Measurements from ENCODE around the gene SIGMAR1. TPM values are rescaled to one million over a fixed set of nuclear protein-coding genes. Genes with fewer than 3 reads are reported as not detected.

SIGMAR1 gene
- total and polyA plus RNA-seq, 2 of the 4 experiments (the other 2 are of a cell fraction), result 44.6 to 88.9 TPM

GRCh38 chr9:34624475-34625185 lies 13.0 kb downstream of the SIGMAR1 start:
- no peak overlapping the region for H3K23ac ChIP-seq (ENCODE audit: low read depth, low read length)
- H3K79me1 ChIP-seq (ENCODE audit: low read depth in 1 of 2, low read length in 2 of 2), result peaks cover 4 to 6% of the 10 kb centered on the region in 2 experiments; a peak in 3 of 4 replicates
- H2BK5ac ChIP-seq (ENCODE audit: low read depth, low read length, poor library complexity, severe bottlenecking), result no peak overlapping the region
- H4K20me1 ChIP-seq (ENCODE audit: insufficient read depth, low read length), result no peaks in the 10 kb centered on the region; the same call in 1 of the 2 replicates
- H2AK9ac ChIP-seq (replicated peaks; ENCODE audit: low read depth, low read length, poor library complexity), result no peak overlapping the region
- H3K27me3 ChIP-seq (ENCODE audit: control insufficient read depth, insufficient read depth, low read length), result peaks cover 68% of the 10 kb centered on the region
- ChIA-PET POLR2A (ENCODE audit: unreplicated experiment) (no interaction called here), CTCF (no interaction called here)
- no peak overlapping the region for H3K4ac ChIP-seq (ENCODE audit: low read depth, low read length)
- no peak overlapping the region for H4K8ac ChIP-seq (ENCODE audit: low read depth in 2 of 2, low read length in 2 of 2)
- no peak overlapping the region for H2BK15ac ChIP-seq (ENCODE audit: low read depth, low read length)
- H3K18ac ChIP-seq (ENCODE audit: low read depth, low read length), result no peak overlapping the region
- H2BK120ac ChIP-seq (ENCODE audit: low read depth, low read length), result no peak overlapping the region
- H3K14ac ChIP-seq (replicated peaks; ENCODE audit: low read depth, low read length), result no peak overlapping the region
- no peak overlapping the region for H3K56ac ChIP-seq (ENCODE audit: extremely low read depth, insufficient read depth, low read length)
- no peak overlapping the region for H4K91ac ChIP-seq (ENCODE audit: insufficient read depth, low read depth, low read length)
- no peak overlapping the region for H2AK5ac ChIP-seq (ENCODE audit: low read depth, low read length)
- no peak for TF ChIP-seq NFE2L2 (IDR thresholded peaks at IDR 0.05; ENCODE audit: low read depth, low read length)
- no peak for TF ChIP-seq SMC3 (IDR thresholded peaks at IDR 0.05; ENCODE audit: low read depth, low read length)
- TF ChIP-seq POLR2A (IDR thresholded peaks at IDR 0.05; ENCODE audit: low read depth, low read length), result no peak
- no peak for TF ChIP-seq ELK1 (IDR thresholded peaks at IDR 0.05; ENCODE audit: borderline replicate concordance, low read depth, low read length)
- no peak for TF ChIP-seq FOS (IDR thresholded peaks at IDR 0.05; ENCODE audit: low read depth, low read length)
- H3K36me3 ChIP-seq (ENCODE audit: control insufficient read depth, insufficient read depth, low read length), result no peaks in the 10 kb centered on the region
- DNase-seq, result no peak
- H2BK20ac ChIP-seq (ENCODE audit: low read depth, low read length), result no peak overlapping the region
- in situ Hi-C loops (cut with MboI; ENCODE audit: low sequenced_read_pairs), result no loop called here
- no peaks in the 10 kb centered on the region for H3K9me3 ChIP-seq (ENCODE audit: control insufficient read depth, insufficient read depth, low read length)
- BruUV-seq (replicated peaks), result no TSS peak
- no peak overlapping the region for H3K9ac ChIP-seq (ENCODE audit: low read depth, low read length)
- dilution Hi-C loops (cut with HindIII; ENCODE audit: low sequenced_read_pairs, unreplicated experiment), result no loop called here
- no peak overlapping the region for H2AFZ ChIP-seq (replicated peaks; ENCODE audit: low read length, poor library complexity)
- H3K27ac ChIP-seq (ENCODE audit: insufficient read depth, low read length), result no peak overlapping the region
- intact Hi-C loops (cut with micrococcal nuclease), result no loop called here
- WGBS, 2 experiments (ENCODE audit: extremely low coverage in 2 of 2, insufficient read length in 1 of 2), result 8% methylated on average over 15 of the region's 39 CpGs; no CpG with 5 or more reads in 1 of the 2 experiments
- no peak overlapping the region for H3K4me2 ChIP-seq (ENCODE audit: low read depth, low read length)
- H3K4me1 ChIP-seq (ENCODE audit: control insufficient read depth, insufficient read depth, low read length), result peaks cover 3% of the 10 kb centered on the region; the same call in 1 of the 2 replicates
- H4K5ac ChIP-seq (ENCODE audit: low read depth, low read length), result no peak overlapping the region
- no peak overlapping the region for H3K4me3 ChIP-seq (ENCODE audit: insufficient read depth, low read depth, low read length)
- ATAC-seq (ENCODE audit: low read depth), result no peak
- peaks cover 12% of the 10 kb centered on the region for H3K9me1 ChIP-seq (ENCODE audit: insufficient read depth, low read length)

Data from IMR-90 (cell line).